HL-60 (cell line): ENCODE measurements around the gene TBX21.

ENCODE experiments used
- CTCF ChIP-seq: IDR thresholded peaks from one replicate; pipeline ENCODE4 v1.5.1; 2011; ENCODE audit warnings: low read length, control low read depth, inconsistent platforms; ENCODE audit not compliant: insufficient read depth
- GABPA ChIP-seq: IDR thresholded peaks from 2 replicates; pipeline ENCODE4 v1.6.1; 2012; ENCODE audit warnings: low read depth
- POLR2AphosphoS5 ChIP-seq: IDR thresholded peaks from 2 replicates; pipeline ENCODE4 v1.6.1; 2012; ENCODE audit warnings: low read depth

DNA sequence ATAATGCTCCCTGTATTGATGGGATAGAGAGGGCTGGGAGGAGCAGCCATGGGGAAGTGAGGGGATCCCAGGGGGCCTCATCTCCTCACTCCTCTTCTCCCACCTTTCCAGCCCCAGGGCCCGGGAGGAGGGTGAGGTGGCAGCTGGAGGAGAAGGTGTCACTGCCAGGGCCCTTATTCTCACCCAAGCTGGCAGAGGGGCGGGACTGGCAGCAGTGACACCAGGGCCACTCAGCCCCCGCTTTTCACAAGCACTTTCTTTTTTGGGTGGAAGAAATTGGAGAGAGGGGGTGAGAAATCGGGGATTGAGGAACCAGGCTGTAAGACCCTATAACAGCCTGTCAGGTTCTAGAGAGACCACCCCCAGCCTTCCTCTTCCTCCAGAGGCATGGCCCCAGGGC, 2.4 kb upstream of the TBX21 start:
- no peak for TF ChIP-seq POLR2AphosphoS5
- no peak for TF ChIP-seq CTCF
- TF ChIP-seq GABPA = no peak
